Endothelial cell of umbilical vein (primary cell): ENCODE results near the gene TAOK1. TPM values are rescaled to one million over a fixed set of nuclear protein-coding genes. Genes with fewer than 3 reads are reported as not detected.

Source experiments
- BruUV-seq: library from RNA; stranded (reverse); fragments of 400-500 nt; replicated peaks from 2 replicates; lab custom pipeline; 2021; lab: Mats Ljungman, UMichigan
- CTCF ChIA-PET: fragments of 300-600, 350-600 bp; sonication (Branson Sonifier 250); formaldehyde crosslinking; loops from one replicate; lab custom pipeline; 2021; ENCODE audit warnings: antibody characterized with exemption, inconsistent platforms; lab: Charles Lee
- POLR2A ChIA-PET: fragments of 300-600, 350-600 bp; sonication (Branson Sonifier 250); formaldehyde crosslinking; loops from one replicate; lab custom pipeline; 2021; ENCODE audit warnings: antibody characterized with exemption, inconsistent platforms; lab: Charles Lee
- DNase-seq: peaks from one replicate; pipeline ENCODE4 v3.0.0-alpha.2; 2011; ENCODE audit warnings: low read depth, low spot score
- FAIRE-seq: peaks from 2 replicates; lab custom pipeline; 2011; peaks lifted over from hg19 to GRCh38; lab: Jason Lieb, UNC
- H2AFZ ChIP-seq: 2 replicates; pipeline ENCODE4 v1.6.0; 2012; ENCODE audit warnings: low read depth, low read length, control low read depth, inconsistent platforms
- H3K27ac ChIP-seq: 2 replicates; pipeline ENCODE4 v1.5.1; 2011; ENCODE audit warnings: low read depth, mild to moderate bottlenecking, control low read depth, low read length, moderate library complexity; ENCODE audit not compliant: insufficient read depth
- H3K27me3 ChIP-seq, 2 experiments: 2 replicates each; pipeline versions ENCODE4 v1.6.0 to v1.6.1; 2011; ENCODE audit warnings: low read length in 2 of 2, mixed read lengths in 1 of 2; ENCODE audit not compliant: control insufficient read depth in 2 of 2, insufficient read depth in 2 of 2
- H3K36me3 ChIP-seq, 2 experiments: 2 replicates in 1 of 2; 3 replicates in 1 of 2; pipeline ENCODE4 v1.5.1; 2011; ENCODE audit warnings: low read length in 2 of 2, mild to moderate bottlenecking in 1 of 2, moderate library complexity in 1 of 2; ENCODE audit not compliant: control insufficient read depth in 2 of 2, insufficient read depth in 2 of 2; ENCODE audit errors: extremely low read depth in 1 of 2
- H3K4me1 ChIP-seq: 3 replicates; pipeline ENCODE4 v1.5.1; 2011; ENCODE audit warnings: mild to moderate bottlenecking, low read length; ENCODE audit not compliant: control insufficient read depth, insufficient read depth; ENCODE audit errors: extremely low read depth
- H3K4me2 ChIP-seq: 2 replicates; pipeline ENCODE4 v1.6.1; 2011; ENCODE audit warnings: low read length, control low read depth, mixed read lengths; ENCODE audit not compliant: insufficient read depth
- H3K4me3 ChIP-seq, 3 experiments: fragments of 200-600 bp in 1 of 3; sonication (generic), shearing (Covaris generic) in 1 of 3; replicated peaks in 1 of 3; 2 replicates each; pipeline ENCODE4 v1.5.1; 2011 to 2016; ENCODE audit warnings: control low read depth in 3 of 3, low read length in 3 of 3, mild to moderate bottlenecking in 2 of 3, inconsistent platforms in 1 of 3, low read depth in 1 of 3, moderate library complexity in 1 of 3; ENCODE audit not compliant: insufficient read depth in 1 of 3
- H3K79me2 ChIP-seq: 2 replicates; pipeline ENCODE4 v1.6.0; 2012; ENCODE audit warnings: low read length, inconsistent platforms; ENCODE audit not compliant: control insufficient read depth, insufficient read depth
- H3K9ac ChIP-seq: replicated peaks from 2 replicates; pipeline ENCODE3; 2011; ENCODE audit warnings: low read length, control low read depth; ENCODE audit not compliant: insufficient read depth; ENCODE audit errors: extremely low read depth
- H3K9me1 ChIP-seq: replicated peaks from 3 replicates; pipeline ENCODE4 v1.6.0; 2011; ENCODE audit warnings: mild to moderate bottlenecking, low read length; ENCODE audit not compliant: control insufficient read depth, insufficient read depth; ENCODE audit errors: extremely low read depth
- H3K9me3 ChIP-seq: replicated peaks from 2 replicates; pipeline ENCODE4 v1.5.1; 2012; ENCODE audit warnings: low read length, inconsistent platforms; ENCODE audit not compliant: control insufficient read depth, insufficient read depth
- H4K20me1 ChIP-seq: replicated peaks from 2 replicates; pipeline ENCODE3; 2011; ENCODE audit warnings: mild to moderate bottlenecking, low read length; ENCODE audit not compliant: control insufficient read depth, insufficient read depth; ENCODE audit errors: extremely low read depth
- CTCF ChIP-seq, 2 donors: IDR thresholded peaks; 1 replicate in 1 of 2; 2 replicates in 1 of 2; pipeline ENCODE4 v1.5.1; 2011; ENCODE audit warnings: low read length in 2 of 2, mild to moderate bottlenecking in 2 of 2, moderate library complexity in 2 of 2, control low read depth in 1 of 2, inconsistent platforms in 1 of 2, low read depth in 1 of 2; ENCODE audit not compliant: insufficient read depth in 1 of 2; ENCODE audit errors: extremely low read depth in 1 of 2
- EZH2 ChIP-seq: IDR thresholded peaks from 2 replicates; pipeline ENCODE4 v1.6.1; 2012; ENCODE audit warnings: borderline replicate concordance, low read depth, mild to moderate bottlenecking, moderate library complexity, low read length, inconsistent platforms; ENCODE audit not compliant: severe bottlenecking
- FOS ChIP-seq: IDR thresholded peaks from 2 replicates; pipeline ENCODE4 v1.6.1; 2011; ENCODE audit warnings: mild to moderate bottlenecking, low read length, moderate library complexity, borderline replicate concordance; ENCODE audit not compliant: insufficient read depth
- GATA2 ChIP-seq: IDR thresholded peaks from 2 replicates; pipeline ENCODE4 v1.7.0; 2011; ENCODE audit warnings: low read depth, mild to moderate bottlenecking, moderate library complexity, mixed read lengths, low read length; ENCODE audit not compliant: insufficient read length, insufficient read depth
- JUN ChIP-seq: IDR thresholded peaks from 2 replicates; pipeline ENCODE4 v1.6.1; 2011; ENCODE audit warnings: borderline replicate concordance, low read depth; ENCODE audit not compliant: insufficient read length, insufficient read depth
- MAX ChIP-seq: IDR thresholded peaks from 2 replicates; pipeline ENCODE4 v1.6.1; 2011; ENCODE audit not compliant: insufficient read depth, insufficient read length
- MYC ChIP-seq: IDR thresholded peaks from one replicate; pipeline ENCODE4 v1.6.1; 2011; ENCODE audit warnings: mild to moderate bottlenecking, low read depth, low read length
- POLR2A ChIP-seq: IDR thresholded peaks from 2 replicates; pipeline ENCODE4 v1.6.1; 2012; ENCODE audit warnings: low read depth, mild to moderate bottlenecking, control low read depth, low read length
- POLR2AphosphoS5 ChIP-seq: IDR thresholded peaks from 2 replicates; pipeline ENCODE4 v1.6.1; 2012; ENCODE audit warnings: low read depth, mild to moderate bottlenecking, control low read depth, low read length, moderate library complexity; ENCODE audit not compliant: insufficient read depth
- dilution Hi-C: fragments of 300-500 bp; cut with MboI; formaldehyde crosslinking; loops from one replicate; pipeline ENCODE4 v1.15.0; 2019; ENCODE audit warnings: low sequenced_read_pairs; ENCODE audit not compliant: extremely low pct_ligation_motif_present
- intact Hi-C: fragments of 100-400 bp; cut with micrococcal nuclease; formaldehyde crosslinking; loops from one replicate; pipeline ENCODE4 v1.10.0; 2022
- polyA plus RNA-seq, 4 experiments: library from polyadenylated mRNA; depleted of rRNA in 3 of 4; stranded (reverse) in 3 of 4; unstranded in 1 of 4; fragments of >200 nt; gene quantifications; 2 replicates each; pipeline versions ENCODE4 v1.2.1 to v1.2.3, GENCODE V29; 2011 to 2012; ENCODE audit warnings: missing spikeins in 1 of 4
- total RNA-seq: library from RNA; stranded (reverse); gene quantifications from 2 replicates; pipeline ENCODE4 v1.2.3, GENCODE V29; 2021

Gene TAOK1
- total and polyA plus RNA-seq, 2 donors (not counting 3 experiments of a cell fraction or from before 2014, with no cell fraction given), result 11.0 to 82.2 TPM

GRCh38 chr17:29526322-29526721 is 136.2 kb downstream of the TAOK1 start:
- DNase-seq (no peak), FAIRE-seq (no peak)
- no peak overlapping the region for H3K9ac ChIP-seq
- intact Hi-C loops (no loop called here), dilution Hi-C loops (no loop called here)
- H3K4me1 ChIP-seq, result no peaks in the 10 kb centered on the region
- no peaks in the 10 kb centered on the region for H4K20me1 ChIP-seq
- H3K9me3 ChIP-seq, result no peaks in the 10 kb centered on the region
- POLR2A ChIA-PET, result no interaction called here
- no peak overlapping the region for H2AFZ ChIP-seq
- H3K27ac ChIP-seq, result no peak overlapping the region
- H3K9me1 ChIP-seq, result no peaks in the 10 kb centered on the region
- CTCF ChIA-PET, result interaction anchor here (1.9 kb wide), 2 partner anchors 11 to 156 kb away, joined by 8 to 10 read pairs; no protein-coding TSS in a partner anchor
- no TSS peak for BruUV-seq
- no peaks in the 10 kb centered on the region for H3K79me2 ChIP-seq
- H3K4me2 ChIP-seq, result no peak overlapping the region
- H3K27me3 ChIP-seq, result no peaks in the 10 kb centered on the region
- TF ChIP-seq JUN, result no peak
- no peak for TF ChIP-seq EZH2
- no peak for TF ChIP-seq MAX
- TF ChIP-seq CTCF (IDR thresholded peaks at IDR 0.05; ENCODE audit: extremely low read depth in 1 of 2, insufficient read depth in 1 of 2, low read depth in 1 of 2, low read length in 2 of 2), result no peak
- TF ChIP-seq POLR2A, result no peak
- TF ChIP-seq GATA2, result no peak
- no peak for TF ChIP-seq MYC
- TF ChIP-seq POLR2AphosphoS5, result no peak
- no peak for TF ChIP-seq FOS
- H3K4me3 ChIP-seq, result no peak overlapping the region
- peaks cover 7% of the 10 kb centered on the region in 2 experiments for H3K36me3 ChIP-seq
